HG02981 (cell line): ENCODE data around the gene MICAL3.

Experiments
- ATAC-seq: cut with Tn5 transposase; IDR thresholded peaks from one replicate; pipeline ENCODE4 v1.9.1; 2021; ENCODE audit warnings: mild to moderate bottlenecking, moderate library complexity; ENCODE audit not compliant: unreplicated experiment

The MICAL3 gene

GRCh38 chr22:17976121-17976520, 48.2 kb downstream of the MICAL3 start:
- ATAC-seq, result no peak

- ATAC-seq, result no peak
Observed at GRCh38 chr22:17974703-17975372, 49.5 kb downstream of the MICAL3 start.

- no peak for ATAC-seq
Observed at GRCh38 chr22:17974087-17974486, 50.3 kb downstream of the MICAL3 start.

GRCh38 chr22:17973217-17973616, 51.1 kb downstream of the MICAL3 start:
- ATAC-seq, result no peak

GRCh38 chr22:17972385-17973191, 51.8 kb downstream of the MICAL3 start:
- no peak for ATAC-seq

GRCh38 chr22:17971711-17972110, 52.6 kb downstream of the MICAL3 start:
- no peak for ATAC-seq

GRCh38 chr22:17970201-17970708, 54.1 kb downstream of the MICAL3 start:
- ATAC-seq, result no peak

GRCh38 chr22:17969701-17970113, 54.7 kb downstream of the MICAL3 start:
- ATAC-seq, result no peak

GRCh38 chr22:17968126-17968525, 56.2 kb downstream of the MICAL3 start:
- ATAC-seq, result no peak

GRCh38 chr22:17966403-17966717, 58.0 kb downstream of the MICAL3 start:
- ATAC-seq, result no peak

- ATAC-seq, result no peak
Observed at GRCh38 chr22:17965538-17966402, 58.6 kb downstream of the MICAL3 start.

GRCh38 chr22:17964643-17965042, 59.7 kb downstream of the MICAL3 start:
- peak; percentile 78 for ATAC-seq

- no peak for ATAC-seq
Observed at GRCh38 chr22:17964156-17964555, 60.2 kb downstream of the MICAL3 start.

GRCh38 chr22:17963015-17963414, 61.3 kb downstream of the MICAL3 start:
- no peak for ATAC-seq

GRCh38 chr22:17962168-17962567, 62.2 kb downstream of the MICAL3 start:
- ATAC-seq, result no peak

GRCh38 chr22:17961446-17961729, 63.0 kb downstream of the MICAL3 start:
- no peak for ATAC-seq

GRCh38 chr22:17960695-17961445, 63.5 kb downstream of the MICAL3 start:
- ATAC-seq, result no peak

GRCh38 chr22:17960011-17960410, 64.3 kb downstream of the MICAL3 start:
- ATAC-seq, result no peak

GRCh38 chr22:17958166-17958565, 66.2 kb downstream of the MICAL3 start:
- ATAC-seq, result no peak

GRCh38 chr22:17957693-17958092, 66.7 kb downstream of the MICAL3 start:
- no peak for ATAC-seq

- no peak for ATAC-seq
Observed at GRCh38 chr22:17957204-17957603, 67.2 kb downstream of the MICAL3 start.
